HG02840 (cell line): ENCODE results near the gene RSPH6A.

Experiments used
- ATAC-seq: cut with Tn5 transposase; IDR thresholded peaks from one replicate; pipeline ENCODE4 v1.9.1; 2021; ENCODE audit warnings: mild to moderate bottlenecking, moderate library complexity, moderate number of reproducible peaks; ENCODE audit not compliant: unreplicated experiment, low FRiP score

RSPH6A gene

GRCh38 chr19:45814851-45815480, at the start of gene RSPH6A:
Gene RSPH6A (minus strand): TSS chr19:45815308. CDS start chr19:45815176, 132 bp downstream.
- ATAC-seq: no peak

DNA sequence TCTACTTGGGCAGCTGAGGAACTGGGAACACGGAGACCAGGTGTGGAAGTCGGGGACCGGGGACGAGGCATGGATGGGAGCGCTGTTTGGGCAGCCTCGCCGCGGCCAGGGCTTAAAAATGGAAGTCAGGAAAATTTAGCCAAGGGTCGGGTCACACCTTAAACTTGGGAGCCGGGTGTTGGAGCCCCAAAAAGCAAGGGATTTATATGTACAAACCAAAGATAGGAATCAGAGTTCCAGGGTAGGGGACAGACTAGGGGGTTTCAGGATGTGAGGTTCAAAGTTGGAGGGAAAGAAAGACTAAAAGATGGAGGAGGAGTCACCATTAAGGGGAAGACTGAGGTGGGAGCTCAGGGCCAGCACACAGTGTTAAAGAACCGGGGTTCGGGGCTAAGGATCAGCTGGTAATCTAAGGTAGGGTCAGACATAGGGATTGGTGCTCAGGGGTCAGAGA, 49.5 kb upstream of the RSPH6A start:
- no peak for ATAC-seq

GRCh38 chr19:45863840-45864628, 48.9 kb upstream of the RSPH6A start, which contains the start of gene FOXA3:
Gene FOXA3 (plus strand): TSS chr19:45864326. CDS start chr19:45864457, 131 bp downstream.
- peak; percentile 30 for ATAC-seq

GRCh38 chr19:45863335-45863839, 48.3 kb upstream of the RSPH6A start:
- no peak for ATAC-seq

DNA sequence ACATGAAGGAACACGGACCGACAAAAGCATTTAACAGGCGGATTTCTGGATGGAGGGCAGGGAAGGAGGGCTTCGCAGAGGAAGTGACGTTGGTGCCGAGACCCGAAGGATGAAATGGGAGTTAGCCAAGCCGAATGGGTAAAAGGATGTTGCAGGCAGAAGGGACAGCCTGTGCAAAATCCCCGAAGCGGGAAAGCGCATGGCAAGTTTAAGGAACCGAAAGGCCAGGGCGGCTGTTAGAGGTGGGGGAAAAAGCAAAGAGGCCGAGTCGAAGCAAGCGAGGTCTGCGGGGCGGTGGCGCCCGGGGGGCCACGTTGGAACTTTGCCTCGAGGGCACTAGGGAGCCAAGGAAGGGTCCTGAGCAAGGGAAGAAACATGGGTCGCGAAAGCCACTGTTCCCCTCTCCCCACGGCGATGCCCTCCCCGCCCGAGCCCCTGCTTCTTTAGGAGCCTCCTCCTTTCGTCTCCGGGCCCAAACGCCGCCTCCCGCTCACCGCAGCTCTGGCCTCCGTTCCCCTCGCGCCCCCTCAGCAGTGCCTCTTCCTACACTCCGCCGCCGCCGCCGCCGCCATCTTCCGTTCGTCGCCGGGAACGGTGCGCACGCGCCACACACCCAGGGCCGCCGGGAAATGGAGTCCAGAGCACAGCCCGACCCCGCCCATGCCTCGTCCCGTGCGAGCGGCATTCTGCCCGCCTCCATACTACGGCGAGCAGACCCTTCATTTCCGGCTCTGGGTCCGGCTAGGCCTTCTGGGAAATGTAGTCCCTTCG, 47.6 kb upstream of the RSPH6A start, which contains the start of gene SYMPK:
SYMPK (minus strand) TSS at position 584 of the 771 bp plus-strand sequence. CDS start 8,652 bp downstream, outside the sequence.
- peak; percentile 89 for ATAC-seq

- ATAC-seq: no peak
Measured at GRCh38 chr19:45862271-45862563, 47.1 kb upstream of the RSPH6A start.

GRCh38 chr19:45860359-45861259, 45.5 kb upstream of the RSPH6A start:
- no peak for ATAC-seq

DNA sequence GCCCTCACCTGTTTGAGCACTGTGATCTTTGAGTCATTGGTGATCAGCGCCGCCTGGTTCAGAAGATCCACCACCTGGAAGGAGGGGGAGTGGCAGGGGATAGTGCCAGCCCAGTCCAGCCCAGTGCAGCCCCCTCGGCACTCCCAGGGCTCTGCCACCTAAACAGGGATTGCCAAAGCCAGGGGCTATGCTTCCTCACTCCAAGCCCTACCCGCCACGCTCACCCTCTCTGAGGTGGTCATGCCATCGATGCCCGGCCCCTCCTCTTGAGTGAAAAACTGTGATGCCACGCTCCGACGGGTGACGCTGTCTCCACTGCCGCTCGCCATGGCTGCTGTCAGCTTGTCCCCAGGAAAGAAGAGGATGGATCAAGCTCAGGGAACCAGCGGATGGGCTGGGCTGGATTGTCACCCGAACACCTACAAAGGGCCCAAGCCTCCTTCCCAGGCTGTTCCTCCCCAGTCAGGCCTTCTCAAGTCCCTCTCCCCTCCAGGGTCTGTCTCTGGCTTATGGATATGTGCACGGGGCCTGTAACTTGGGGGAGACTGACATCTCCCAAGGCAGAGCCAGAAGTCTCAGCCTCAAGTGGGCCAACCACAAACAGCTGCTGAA, 39.2 kb upstream of the RSPH6A start:
- ATAC-seq: no peak

DNA sequence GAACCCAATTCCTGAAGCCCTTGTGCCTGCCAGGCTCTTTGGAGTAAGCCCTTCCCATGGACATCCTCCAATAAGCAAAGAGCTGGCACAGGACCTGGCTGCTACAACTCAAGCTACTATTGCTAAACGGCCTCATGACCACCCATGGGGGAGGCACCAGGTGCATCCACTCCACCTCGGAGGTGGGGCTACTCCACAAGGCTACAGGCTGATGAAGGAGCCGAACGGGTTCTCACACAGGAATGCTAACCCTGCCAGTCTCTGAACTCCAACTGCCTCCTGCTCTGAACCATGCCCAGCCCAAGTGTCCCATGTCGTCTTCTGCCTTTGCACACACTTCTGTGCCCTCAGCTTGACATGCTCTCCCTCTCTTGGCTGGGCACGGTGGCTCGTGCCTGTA, 37.9 kb upstream of the RSPH6A start:
- ATAC-seq: no peak

DNA sequence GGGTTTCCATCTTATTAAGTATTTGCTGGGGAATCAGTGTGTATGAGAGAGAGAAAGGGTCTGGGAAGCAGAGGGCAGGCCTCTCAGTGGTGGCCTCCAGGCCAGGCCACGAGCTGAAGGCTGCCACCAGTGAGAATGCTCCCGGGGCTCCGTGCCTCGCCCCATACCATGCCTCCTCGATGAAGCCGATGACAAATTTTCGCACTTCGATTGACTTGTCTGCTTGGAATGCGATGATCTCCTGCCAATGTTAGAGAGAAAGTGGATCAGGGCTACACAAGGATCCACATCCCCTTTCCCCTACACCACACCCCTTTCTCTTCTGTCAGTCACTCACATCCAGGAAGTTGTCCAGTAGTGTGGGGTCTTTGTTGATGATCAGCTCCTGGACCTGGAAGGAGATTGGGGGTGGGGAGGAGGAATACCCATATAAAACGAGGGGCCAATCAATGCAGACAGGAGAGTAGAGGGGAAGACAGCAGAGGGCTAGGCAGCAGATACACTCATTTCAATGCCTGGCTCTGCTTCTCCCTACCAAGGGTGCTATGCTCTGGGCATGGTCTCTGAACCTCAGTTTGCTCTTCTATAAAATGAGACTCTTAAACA, 37.1 kb upstream of the RSPH6A start:
- no peak for ATAC-seq

- ATAC-seq: no peak
Measured at GRCh38 chr19:45848922-45849321, 33.8 kb upstream of the RSPH6A start.

- ATAC-seq: no peak
Measured at GRCh38 chr19:45847663-45848062, 32.6 kb upstream of the RSPH6A start.

DNA sequence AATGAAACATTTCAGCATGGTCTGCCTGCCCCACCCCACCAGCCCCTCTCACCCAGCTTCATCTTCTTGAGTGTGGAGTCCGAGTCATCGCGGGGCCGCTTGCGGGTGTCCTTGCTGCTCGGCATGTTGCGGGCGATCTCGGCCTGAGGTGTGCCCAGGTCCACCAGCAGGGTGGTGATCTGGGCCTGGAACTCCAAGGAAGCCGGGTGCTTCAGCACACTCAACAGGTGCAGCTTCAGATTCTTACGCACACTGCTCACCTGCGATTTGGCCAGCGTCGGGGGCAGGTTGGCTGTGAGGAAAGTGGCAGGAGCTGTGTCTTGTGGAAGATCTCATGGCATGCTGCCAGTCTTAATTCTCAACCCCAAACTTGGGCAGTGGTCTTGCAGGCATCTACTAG, 27.1 kb upstream of the RSPH6A start:
- ATAC-seq: no peak

DNA sequence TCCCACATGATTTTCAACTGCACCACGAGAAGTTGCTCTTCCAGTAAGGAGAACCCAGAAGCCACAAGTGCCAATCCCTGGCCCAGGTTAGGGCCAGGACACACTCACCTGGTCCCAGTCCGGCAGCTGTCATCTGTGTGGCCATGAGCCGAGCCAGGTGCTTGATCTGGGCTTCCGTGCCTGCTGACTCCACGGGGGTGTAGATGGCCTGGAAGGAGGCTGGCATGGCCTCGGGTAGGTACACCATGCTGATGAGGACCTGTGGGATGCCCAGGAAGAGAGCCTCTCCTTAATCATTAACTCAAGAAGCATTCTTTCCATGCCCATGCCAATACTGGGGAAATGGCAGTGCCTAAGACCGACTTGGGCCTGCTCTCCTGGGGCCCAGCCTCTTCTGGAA, 19.9 kb upstream of the RSPH6A start:
- no peak for ATAC-seq

DNA sequence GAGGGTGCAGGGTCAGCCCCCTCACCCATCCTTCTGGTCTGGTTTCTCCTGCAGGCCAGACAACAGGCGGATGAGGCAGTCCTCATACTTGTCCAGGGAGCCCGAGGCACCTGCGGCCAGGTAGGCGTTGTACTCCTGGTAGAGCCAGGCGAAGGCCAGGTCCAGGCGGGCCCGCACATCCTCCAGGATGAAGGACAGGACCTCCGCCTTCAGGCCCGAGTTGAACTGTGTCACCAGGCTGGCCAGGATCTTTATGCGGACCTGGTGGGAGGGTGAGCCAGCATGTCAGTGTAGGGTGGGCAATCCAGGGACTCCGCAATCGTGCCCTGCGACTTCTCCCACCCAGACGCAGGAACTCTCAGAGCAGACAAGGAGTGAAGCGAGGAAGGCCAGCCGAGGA, 13.8 kb upstream of the RSPH6A start:
- no peak for ATAC-seq

DNA sequence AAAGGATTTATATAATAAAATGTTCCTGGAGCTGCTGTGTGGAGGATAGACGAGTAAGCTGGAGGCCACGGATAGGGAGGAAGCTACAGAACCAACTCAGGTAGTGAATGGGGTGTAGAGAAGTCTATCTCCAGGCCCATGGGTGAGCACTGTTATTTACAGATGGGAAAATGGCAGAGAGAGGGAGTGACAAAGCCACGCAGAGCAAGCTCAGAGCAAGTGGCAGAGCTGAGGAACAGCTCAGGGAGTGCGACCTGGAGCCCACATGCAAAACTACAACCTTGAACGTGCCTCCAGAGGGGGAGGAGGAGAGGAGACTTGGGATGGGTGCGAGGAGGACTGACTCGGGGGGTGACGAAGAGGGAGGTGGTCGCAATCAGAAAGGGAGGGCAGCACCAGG, 13.4 kb upstream of the RSPH6A start:
- ATAC-seq: no peak

DNA sequence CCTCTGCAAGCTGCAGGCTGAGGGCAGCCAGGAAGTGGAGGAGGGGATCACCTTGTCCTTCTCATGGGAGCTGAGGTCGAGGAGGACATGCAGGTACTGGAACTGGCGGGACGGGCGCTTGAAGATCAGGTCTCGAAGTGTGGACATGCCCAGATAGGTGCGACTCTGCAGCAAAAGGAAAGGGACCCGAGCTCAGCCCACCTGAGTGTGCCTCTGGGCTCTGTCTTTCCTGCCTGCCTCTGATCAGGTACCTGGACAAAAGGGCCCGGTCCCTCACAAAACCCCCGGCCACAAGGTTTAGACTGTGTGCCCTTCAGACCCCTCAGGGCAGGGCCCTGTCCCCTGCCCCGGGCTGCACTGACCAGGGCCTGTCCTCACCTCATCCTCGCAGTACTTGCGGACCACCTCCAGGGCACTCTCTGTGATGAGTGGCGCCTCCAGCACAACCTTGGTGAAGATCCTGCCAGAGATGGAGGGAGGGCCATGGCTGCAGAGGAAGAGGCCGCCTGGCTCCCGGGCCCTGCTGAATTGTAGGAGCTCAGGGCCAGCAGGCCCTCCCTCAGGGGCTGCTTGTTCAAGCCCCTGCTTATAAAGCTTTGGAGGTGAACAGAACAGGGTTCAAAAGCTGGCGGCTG, 12.5 kb upstream of the RSPH6A start:
- ATAC-seq: no peak

GRCh38 chr19:45826934-45827333, 11.8 kb upstream of the RSPH6A start:
- ATAC-seq: no peak
